Measurements from ENCODE around the gene TMEM141.
"Not testable (repeated sequence)": the region's sequence is repeated elsewhere in the genome, so short reads cannot be mapped to it uniquely, and the experiment has no call there.

Gene TMEM141

GRCh38 chr9:136755302-136756133 lies 35.6 kb upstream of the TMEM141 start:
- DNase-seq, result not testable (repeated sequence)

GRCh38 chr9:136756134-136756438 lies 35.1 kb upstream of the TMEM141 start:
- DNase-seq, result no peak

- no peak for DNase-seq
Observed at GRCh38 chr9:136756836-136757235, 34.3 kb upstream of the TMEM141 start.

GRCh38 chr9:136757328-136757727 lies 33.8 kb upstream of the TMEM141 start:
- DNase-seq, result no peak

DNA sequence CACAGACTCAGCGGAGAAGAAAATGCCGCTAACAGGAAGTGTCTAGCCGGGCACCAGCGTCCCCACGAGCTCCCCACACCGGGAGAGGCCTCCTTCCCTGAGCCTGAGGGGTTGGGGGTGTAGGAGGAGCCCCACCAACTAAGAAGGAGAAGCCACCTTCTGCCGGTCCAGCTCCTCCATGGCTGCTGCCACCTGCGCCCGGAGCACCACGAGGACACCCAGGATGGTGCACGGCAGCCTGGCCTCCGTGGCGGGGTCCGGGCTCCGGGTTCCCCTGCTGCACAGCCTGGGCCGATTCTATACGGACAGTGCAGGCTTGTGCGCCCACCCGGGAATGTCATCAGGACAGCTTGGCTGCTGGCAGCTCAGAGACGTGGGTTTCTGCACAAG lies 33.4 kb upstream of the TMEM141 start:
- no peak for DNase-seq

- DNase-seq, result no peak
Observed at GRCh38 chr9:136759001-136759400, 32.1 kb upstream of the TMEM141 start.

GRCh38 chr9:136759436-136760325 lies 31.5 kb upstream of the TMEM141 start:
- DNase-seq, result no peak

DNA sequence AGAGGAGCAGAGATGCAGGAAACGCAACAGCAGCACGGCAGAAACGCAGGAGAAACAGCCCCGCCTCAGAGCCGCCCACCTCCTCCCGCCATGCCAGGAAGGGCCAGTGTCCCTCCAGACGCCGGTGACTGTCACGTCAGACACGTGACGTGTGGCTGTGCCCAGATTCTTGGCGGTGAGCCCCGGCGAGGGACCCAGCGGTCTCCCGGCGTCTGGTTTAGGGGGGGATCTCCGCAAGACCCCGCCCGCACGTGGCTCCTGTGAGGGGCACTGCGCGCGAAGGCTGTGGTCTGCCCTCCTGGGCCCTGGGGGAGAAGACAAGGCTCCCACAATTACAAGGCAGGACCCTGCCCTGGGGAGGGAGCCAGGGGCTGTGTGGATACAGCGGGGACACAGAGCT lies 30.7 kb upstream of the TMEM141 start:
- no peak for DNase-seq

GRCh38 chr9:136760834-136761544 lies 30.2 kb upstream of the TMEM141 start:
- peak; percentile 61 for DNase-seq

GRCh38 chr9:136761545-136761981 lies 29.6 kb upstream of the TMEM141 start:
- DNase-seq, result no peak

- no peak for DNase-seq
Observed at GRCh38 chr9:136762221-136762691, 28.9 kb upstream of the TMEM141 start.

- peak; percentile 23 for DNase-seq
Observed at GRCh38 chr9:136762915-136763648, 28.1 kb upstream of the TMEM141 start.

GRCh38 chr9:136763649-136764035 lies 27.5 kb upstream of the TMEM141 start:
- DNase-seq, result no peak

- DNase-seq, result no peak
Observed at GRCh38 chr9:136764301-136764891, 26.7 kb upstream of the TMEM141 start, which contains the start of gene LCN15. TSS of gene LCN15 (minus strand) at chr9:136764518. CDS start at chr9:136764488, 30 bp downstream.

DNA sequence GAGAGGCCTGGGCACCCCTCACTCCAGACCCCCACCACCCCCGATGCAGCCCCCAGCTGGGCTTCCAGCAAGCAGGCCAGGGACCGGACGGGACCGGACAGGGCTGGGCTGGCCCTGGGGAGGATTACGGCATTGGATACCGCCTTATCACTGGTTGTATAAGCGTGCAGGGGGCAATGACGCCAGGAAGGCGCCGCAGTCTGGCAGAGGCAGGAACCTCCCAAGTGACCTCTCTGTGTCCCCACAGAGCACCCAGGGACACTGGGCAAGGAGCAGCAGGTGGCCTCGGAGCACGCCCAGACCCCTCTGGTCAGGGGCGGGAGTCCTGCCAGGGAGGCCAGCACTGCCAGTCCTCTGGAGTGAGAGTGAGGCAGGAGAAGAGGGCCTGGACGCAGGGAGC lies 26.1 kb upstream of the TMEM141 start:
- DNase-seq, result no peak

DNA sequence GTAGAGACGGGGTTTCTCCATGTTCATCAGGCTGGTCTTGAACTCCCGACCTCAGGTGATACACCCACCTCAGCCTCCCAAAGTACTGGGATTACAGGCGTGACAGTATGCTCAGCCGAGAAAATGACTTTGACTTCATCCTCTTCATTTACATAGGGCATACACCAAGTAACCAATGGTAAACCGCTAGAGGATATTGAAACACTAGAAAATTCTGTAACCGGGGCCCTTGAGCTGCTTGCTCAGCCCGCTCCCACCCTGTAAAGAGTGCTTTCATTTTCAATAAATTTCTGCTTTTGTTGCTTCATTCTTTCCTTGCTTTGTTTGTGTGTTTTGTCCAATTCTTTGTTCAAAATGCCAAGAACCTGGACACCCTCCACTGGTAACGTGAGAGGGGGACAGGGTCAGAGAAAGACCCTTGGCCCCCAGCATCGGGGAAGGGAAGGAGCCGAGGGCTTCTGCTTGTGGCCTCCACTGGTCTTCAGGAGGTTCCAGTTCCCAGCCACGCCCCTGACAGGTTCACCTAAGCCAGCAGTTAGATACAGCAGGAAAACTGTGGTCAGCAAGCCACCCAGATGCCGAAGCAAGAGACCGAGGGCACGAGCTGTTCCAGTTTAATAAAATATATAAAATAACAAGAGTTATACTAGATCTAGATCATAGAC lies 25.3 kb upstream of the TMEM141 start:
- not testable (repeated sequence) for DNase-seq

- peak; percentile 28 for DNase-seq
Observed at GRCh38 chr9:136766410-136767120, 24.6 kb upstream of the TMEM141 start.

- no peak for DNase-seq
Observed at GRCh38 chr9:136769710-136770191, 21.4 kb upstream of the TMEM141 start.

DNA sequence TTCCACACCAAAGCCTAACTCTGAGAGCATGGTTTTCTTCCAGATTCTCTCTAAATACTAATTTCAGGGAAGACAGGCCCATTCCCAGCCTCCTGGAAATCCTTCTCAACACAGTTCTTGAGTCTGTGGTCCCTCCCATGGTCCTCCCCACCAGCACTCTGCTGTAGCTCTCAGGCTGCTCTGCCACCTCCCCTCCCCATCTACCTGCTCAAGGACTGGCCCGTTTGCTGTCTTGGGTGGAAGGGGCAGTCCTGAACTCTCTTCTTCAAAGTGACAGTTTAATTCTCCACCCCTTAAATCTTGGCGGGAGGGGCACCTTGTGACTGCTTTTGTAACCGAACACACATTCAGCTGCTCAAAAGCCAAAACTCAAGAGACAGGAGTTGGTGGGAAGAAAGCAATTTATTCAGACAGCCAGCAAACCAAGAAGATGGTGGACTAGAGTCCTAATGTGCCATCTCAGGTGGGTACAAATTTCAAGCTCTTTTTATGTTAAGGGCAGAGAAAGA lies 19.2 kb upstream of the TMEM141 start:
- DNase-seq, result no peak
